H1 (cell line): ENCODE measurements around the gene ARMH3. TPM values are rescaled to one million over a fixed set of nuclear protein-coding genes. Genes with fewer than 3 reads are reported as not detected.

ENCODE experiments used
- polyA plus RNA-seq, 7 experiments: library from polyadenylated mRNA; depleted of rRNA in 3 of 7; stranded (reverse) in 5 of 7; unstranded in 2 of 7; fragments of >200 nt in 5 of 7; fragments of 200-250 nt in 2 of 7; gene quantifications; 1 replicate in 5 of 7; 2 replicates in 1 of 7; 4 replicates in 1 of 7; pipeline versions ENCODE4 v1.2.1 to v1.2.3, GENCODE V29; 2011 to 2013; ENCODE audit warnings: missing spikeins in 2 of 7, mixed read lengths in 2 of 7
- total RNA-seq: library from RNA; stranded (reverse); fragmentation: NEBNext Ultra II Directional; extraction: Animal tissue kit (Norgen Biotek cat#: 25700); gene quantifications from 2 replicates; pipeline ENCODE4 v1.2.1, GENCODE V29; 2021
- TF ChIP-seq, protein P1 (sequence below): fragments of 300-600 bp; sonication (generic); IDR thresholded peaks from 2 replicates; pipeline ENCODE4 v1.7.1; 2012; ENCODE audit warnings: low read length, moderate library complexity, mild to moderate bottlenecking, inconsistent platforms; ENCODE audit not compliant: insufficient replicate concordance

ARMH3 gene
- total and polyA plus RNA-seq, 2 of the 8 experiments (the other 6 are each of a cell fraction or from before 2014, with no cell fraction given): 11.6 to 18.3 TPM

DNA sequence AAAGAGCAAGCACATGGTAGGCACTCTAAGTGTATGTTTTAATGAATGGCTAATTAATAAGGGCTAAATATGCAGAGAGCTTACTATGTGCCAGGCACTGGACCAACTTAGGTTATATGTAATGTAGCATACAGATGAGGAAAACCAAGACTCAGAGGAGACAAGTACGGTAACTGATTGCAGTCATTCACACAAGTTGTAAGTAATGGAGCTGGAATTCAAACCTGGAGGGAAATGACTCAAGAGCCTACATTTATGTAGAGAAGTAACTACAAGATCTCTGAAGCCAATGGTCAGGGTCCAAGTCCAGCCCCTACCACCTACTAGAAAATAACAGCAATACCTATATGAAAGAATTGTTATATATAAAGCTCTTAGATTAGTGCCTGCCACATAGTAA is 115.1 kb downstream of the ARMH3 start (continued):
- TF ChIP-seq, protein P1, sequence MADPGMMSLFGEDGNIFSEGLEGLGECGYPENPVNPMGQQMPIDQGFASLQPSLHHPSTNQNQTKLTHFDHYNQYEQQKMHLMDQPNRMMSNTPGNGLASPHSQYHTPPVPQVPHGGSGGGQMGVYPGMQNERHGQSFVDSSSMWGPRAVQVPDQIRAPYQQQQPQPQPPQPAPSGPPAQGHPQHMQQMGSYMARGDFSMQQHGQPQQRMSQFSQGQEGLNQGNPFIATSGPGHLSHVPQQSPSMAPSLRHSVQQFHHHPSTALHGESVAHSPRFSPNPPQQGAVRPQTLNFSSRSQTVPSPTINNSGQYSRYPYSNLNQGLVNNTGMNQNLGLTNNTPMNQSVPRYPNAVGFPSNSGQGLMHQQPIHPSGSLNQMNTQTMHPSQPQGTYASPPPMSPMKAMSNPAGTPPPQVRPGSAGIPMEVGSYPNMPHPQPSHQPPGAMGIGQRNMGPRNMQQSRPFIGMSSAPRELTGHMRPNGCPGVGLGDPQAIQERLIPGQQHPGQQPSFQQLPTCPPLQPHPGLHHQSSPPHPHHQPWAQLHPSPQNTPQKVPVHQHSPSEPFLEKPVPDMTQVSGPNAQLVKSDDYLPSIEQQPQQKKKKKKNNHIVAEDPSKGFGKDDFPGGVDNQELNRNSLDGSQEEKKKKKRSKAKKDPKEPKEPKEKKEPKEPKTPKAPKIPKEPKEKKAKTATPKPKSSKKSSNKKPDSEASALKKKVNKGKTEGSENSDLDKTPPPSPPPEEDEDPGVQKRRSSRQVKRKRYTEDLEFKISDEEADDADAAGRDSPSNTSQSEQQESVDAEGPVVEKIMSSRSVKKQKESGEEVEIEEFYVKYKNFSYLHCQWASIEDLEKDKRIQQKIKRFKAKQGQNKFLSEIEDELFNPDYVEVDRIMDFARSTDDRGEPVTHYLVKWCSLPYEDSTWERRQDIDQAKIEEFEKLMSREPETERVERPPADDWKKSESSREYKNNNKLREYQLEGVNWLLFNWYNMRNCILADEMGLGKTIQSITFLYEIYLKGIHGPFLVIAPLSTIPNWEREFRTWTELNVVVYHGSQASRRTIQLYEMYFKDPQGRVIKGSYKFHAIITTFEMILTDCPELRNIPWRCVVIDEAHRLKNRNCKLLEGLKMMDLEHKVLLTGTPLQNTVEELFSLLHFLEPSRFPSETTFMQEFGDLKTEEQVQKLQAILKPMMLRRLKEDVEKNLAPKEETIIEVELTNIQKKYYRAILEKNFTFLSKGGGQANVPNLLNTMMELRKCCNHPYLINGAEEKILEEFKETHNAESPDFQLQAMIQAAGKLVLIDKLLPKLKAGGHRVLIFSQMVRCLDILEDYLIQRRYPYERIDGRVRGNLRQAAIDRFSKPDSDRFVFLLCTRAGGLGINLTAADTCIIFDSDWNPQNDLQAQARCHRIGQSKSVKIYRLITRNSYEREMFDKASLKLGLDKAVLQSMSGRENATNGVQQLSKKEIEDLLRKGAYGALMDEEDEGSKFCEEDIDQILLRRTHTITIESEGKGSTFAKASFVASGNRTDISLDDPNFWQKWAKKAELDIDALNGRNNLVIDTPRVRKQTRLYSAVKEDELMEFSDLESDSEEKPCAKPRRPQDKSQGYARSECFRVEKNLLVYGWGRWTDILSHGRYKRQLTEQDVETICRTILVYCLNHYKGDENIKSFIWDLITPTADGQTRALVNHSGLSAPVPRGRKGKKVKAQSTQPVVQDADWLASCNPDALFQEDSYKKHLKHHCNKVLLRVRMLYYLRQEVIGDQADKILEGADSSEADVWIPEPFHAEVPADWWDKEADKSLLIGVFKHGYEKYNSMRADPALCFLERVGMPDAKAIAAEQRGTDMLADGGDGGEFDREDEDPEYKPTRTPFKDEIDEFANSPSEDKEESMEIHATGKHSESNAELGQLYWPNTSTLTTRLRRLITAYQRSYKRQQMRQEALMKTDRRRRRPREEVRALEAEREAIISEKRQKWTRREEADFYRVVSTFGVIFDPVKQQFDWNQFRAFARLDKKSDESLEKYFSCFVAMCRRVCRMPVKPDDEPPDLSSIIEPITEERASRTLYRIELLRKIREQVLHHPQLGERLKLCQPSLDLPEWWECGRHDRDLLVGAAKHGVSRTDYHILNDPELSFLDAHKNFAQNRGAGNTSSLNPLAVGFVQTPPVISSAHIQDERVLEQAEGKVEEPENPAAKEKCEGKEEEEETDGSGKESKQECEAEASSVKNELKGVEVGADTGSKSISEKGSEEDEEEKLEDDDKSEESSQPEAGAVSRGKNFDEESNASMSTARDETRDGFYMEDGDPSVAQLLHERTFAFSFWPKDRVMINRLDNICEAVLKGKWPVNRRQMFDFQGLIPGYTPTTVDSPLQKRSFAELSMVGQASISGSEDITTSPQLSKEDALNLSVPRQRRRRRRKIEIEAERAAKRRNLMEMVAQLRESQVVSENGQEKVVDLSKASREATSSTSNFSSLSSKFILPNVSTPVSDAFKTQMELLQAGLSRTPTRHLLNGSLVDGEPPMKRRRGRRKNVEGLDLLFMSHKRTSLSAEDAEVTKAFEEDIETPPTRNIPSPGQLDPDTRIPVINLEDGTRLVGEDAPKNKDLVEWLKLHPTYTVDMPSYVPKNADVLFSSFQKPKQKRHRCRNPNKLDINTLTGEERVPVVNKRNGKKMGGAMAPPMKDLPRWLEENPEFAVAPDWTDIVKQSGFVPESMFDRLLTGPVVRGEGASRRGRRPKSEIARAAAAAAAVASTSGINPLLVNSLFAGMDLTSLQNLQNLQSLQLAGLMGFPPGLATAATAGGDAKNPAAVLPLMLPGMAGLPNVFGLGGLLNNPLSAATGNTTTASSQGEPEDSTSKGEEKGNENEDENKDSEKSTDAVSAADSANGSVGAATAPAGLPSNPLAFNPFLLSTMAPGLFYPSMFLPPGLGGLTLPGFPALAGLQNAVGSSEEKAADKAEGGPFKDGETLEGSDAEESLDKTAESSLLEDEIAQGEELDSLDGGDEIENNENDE: no peak
- TF ChIP-seq, all 59 proteins: peak for 0
